Measurements from ENCODE around the gene RNASEL. TPM values are rescaled to one million over a fixed set of nuclear protein-coding genes. Genes with fewer than 3 reads are reported as not detected.

RNASEL gene
- total RNA-seq, 2 donors from 2014 or later, result 0.33 to 6.0 TPM

DNA sequence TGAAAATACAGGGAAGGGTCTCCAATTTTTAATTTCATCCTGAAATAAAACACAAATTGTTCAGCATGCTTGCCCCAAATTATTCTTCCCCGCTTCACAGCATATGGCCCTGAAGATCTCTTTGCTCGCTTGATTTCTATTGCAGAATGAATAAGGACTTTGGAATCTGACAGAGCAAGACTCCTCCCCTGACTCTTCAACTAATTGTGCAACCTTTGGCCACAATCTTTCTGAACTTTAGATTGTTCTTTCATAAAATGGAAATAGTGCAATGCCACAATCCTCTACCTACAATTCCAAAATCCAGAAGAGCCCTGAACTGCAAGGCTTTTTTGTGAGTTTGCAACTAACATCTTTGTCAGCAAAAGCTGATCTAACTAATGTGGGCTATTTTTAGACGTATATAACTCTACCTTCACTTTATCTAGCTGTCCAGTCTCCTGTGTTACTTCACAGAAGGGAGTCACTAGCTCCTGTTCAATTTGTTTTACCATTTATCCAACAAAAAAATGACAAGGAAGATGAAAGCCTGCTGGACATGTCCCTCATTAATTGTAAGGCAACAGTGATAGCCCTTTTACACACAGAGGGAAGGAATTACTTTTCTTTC, 13.4 kb downstream of the RNASEL start:
- Histone ChIP-seq H3K4me3 (no peak overlapping the region), H3K36me3 (replicated peaks in 1 of 2; ENCODE audit: insufficient read depth in 1 of 2, low read depth in 2 of 2) (peaks cover 9 to 17% of the 10 kb centered on the region in 2 donors), H3K27ac (no peak overlapping the region), H3K4me1 (no peaks in the 10 kb centered on the region), H3K9me3 (no peaks in the 10 kb centered on the region), H3K27me3 (no peaks in the 10 kb centered on the region)
- DNase-seq (no peak), ATAC-seq (no peak)
- 67 to 78% methylated on average over 3 of the region's 3 CpGs for WGBS, 2 donors
- intact Hi-C loops (cut with DNase I), result no loop called here
- no peak for TF ChIP-seq POLR2A (IDR thresholded peaks at IDR 0.05)
- TF ChIP-seq, protein P1, sequence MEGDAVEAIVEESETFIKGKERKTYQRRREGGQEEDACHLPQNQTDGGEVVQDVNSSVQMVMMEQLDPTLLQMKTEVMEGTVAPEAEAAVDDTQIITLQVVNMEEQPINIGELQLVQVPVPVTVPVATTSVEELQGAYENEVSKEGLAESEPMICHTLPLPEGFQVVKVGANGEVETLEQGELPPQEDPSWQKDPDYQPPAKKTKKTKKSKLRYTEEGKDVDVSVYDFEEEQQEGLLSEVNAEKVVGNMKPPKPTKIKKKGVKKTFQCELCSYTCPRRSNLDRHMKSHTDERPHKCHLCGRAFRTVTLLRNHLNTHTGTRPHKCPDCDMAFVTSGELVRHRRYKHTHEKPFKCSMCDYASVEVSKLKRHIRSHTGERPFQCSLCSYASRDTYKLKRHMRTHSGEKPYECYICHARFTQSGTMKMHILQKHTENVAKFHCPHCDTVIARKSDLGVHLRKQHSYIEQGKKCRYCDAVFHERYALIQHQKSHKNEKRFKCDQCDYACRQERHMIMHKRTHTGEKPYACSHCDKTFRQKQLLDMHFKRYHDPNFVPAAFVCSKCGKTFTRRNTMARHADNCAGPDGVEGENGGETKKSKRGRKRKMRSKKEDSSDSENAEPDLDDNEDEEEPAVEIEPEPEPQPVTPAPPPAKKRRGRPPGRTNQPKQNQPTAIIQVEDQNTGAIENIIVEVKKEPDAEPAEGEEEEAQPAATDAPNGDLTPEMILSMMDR (IDR thresholded peaks at IDR 0.05), result no peak

DNA sequence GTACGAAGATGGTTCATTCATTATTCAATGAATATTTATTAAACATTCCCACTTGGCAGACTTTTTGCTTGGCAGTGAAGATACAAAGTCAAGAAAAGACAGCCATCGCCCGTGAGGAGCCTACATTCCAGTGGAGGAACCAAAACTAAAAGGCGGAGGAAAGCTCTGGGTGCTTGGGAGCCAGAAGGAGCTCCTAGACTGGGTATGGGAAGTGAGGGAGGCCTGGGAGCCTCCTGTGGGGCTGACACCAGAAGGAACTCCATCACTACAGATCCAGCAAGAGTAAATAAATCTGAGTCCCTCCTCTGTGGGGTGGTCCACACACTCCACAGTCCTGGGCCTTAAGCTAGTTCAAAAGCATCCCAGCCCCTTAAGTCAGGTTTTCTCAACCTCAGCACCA, 14.9 kb downstream of the RNASEL start:
- H3K27ac ChIP-seq, result no peak overlapping the region
- no peaks in the 10 kb centered on the region for H3K27me3 ChIP-seq
- no peak overlapping the region for H3K4me3 ChIP-seq
- TF ChIP-seq POLR2A (IDR thresholded peaks at IDR 0.05), result no peak
- TF ChIP-seq, protein P1 (IDR thresholded peaks at IDR 0.05), result no peak
- H3K9me3 ChIP-seq, result no peaks in the 10 kb centered on the region
- intact Hi-C loops (cut with DNase I), result no loop called here
- DNase-seq (no peak), ATAC-seq (no peak)
- H3K4me1 ChIP-seq, result no peaks in the 10 kb centered on the region
- 90 to 94% methylated on average over 4 of the region's 4 CpGs for WGBS, 2 donors
- H3K36me3 ChIP-seq (replicated peaks in 1 of 2; ENCODE audit: insufficient read depth in 1 of 2, low read depth in 2 of 2), result peaks cover 0 to 7% of the 10 kb centered on the region in 2 donors

DNA sequence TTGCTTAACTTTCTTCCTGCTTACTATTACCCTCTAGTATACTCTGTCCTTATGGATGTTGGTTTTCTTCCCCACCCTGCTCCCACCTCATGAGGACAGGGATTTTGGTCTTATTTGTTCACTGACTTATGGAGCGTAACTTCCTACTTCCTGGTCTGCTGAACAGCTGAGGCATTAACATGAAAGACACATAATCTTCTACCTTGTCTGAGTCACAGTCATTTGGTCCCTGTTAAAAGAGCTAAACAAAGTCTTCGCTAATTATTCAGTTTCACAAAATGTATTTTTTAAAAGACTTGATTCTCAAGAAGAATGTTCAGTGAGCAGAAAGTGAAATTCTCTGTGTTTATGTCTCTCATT, 18.5 kb downstream of the RNASEL start:
- no peak for DNase-seq
- no peak for ATAC-seq
- Histone ChIP-seq H3K4me1 (no peaks in the 10 kb centered on the region), H3K27ac (no peak overlapping the region), H3K9me3 (no peaks in the 10 kb centered on the region), H3K36me3 (replicated peaks in 1 of 2; ENCODE audit: insufficient read depth in 1 of 2, low read depth in 2 of 2) (peaks cover 0 to 6% of the 10 kb centered on the region in 2 donors), H3K4me3 (no peak overlapping the region), H3K27me3 (no peaks in the 10 kb centered on the region)
- intact Hi-C loops (cut with DNase I), result no loop called here
- WGBS, 2 donors, result 95 to 98% methylated on average over 2 of the region's 2 CpGs
- no peak for TF ChIP-seq POLR2A (IDR thresholded peaks at IDR 0.05)
- TF ChIP-seq, protein P1 (IDR thresholded peaks at IDR 0.05), result no peak

DNA sequence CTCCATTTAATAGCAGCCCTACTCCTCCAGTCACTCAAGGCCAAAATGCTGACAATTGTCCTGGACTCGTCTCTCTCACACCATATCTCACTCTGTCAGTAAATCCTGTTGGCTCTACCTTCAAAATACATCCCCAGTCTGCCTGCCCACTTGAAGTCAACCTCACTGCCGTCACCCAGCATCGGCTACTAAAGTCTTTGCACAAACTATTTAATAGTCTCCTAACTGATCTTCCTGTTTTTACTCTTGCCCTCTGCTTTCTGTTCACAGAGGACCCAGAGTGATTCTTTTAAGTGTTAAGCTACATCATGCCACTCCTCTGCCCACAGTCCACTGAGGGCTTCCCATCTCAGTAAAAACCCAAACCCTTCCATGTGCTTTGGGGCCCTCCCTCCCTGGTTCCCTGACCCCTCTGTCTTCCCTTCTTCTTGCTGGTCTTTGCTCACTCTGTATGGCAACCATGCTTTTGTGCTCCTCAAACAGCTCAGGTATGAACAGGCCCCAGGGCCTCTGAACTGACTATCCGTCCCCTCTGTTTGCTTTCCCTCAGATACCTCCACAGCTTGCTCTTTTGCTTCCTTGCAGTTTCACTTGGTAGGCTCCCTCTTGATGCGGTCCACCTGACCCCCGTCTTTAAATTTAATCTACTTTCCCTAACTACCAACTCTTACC, 19.0 kb downstream of the RNASEL start:
- Histone ChIP-seq H3K4me1 (no peaks in the 10 kb centered on the region), H3K27ac (no peak overlapping the region), H3K9me3 (no peaks in the 10 kb centered on the region), H3K27me3 (no peaks in the 10 kb centered on the region), H3K36me3 (replicated peaks in 1 of 2; ENCODE audit: insufficient read depth in 1 of 2, low read depth in 2 of 2) (peaks cover 0 to 5% of the 10 kb centered on the region in 2 donors), H3K4me3 (no peak overlapping the region)
- WGBS, 2 donors, result 77 to 82% methylated on average over 6 of the region's 6 CpGs
- TF ChIP-seq, protein P1 (IDR thresholded peaks at IDR 0.05), result no peak
- TF ChIP-seq POLR2A (IDR thresholded peaks at IDR 0.05), result no peak
- intact Hi-C loops (cut with DNase I), result no loop called here
- DNase-seq (no peak), ATAC-seq (no peak)

All from body of pancreas (tissue), 4 donors.